ENCODE results near the gene TNFAIP3.

Gene TNFAIP3

DNA sequence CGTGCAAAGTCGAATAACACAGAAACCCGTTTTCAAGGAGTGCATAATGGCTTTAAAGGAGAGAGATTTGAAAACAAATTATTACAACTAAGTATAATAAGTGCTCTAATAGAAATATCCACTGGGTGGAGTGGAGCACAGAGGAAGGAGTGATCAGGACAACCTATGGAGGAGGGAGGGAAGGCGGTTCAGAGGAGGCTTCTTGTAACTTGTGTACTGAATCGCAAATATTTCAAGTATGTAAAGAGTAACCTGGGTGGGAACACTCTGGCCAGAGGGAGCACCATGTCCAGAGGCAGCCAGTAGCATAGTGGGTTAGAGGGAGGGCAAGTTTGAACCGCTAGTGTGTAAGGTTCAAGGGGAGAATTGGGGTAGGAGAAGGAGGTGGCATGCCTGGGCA, 21.6 kb upstream of the TNFAIP3 start:
- DNase-seq: no peak

DNA sequence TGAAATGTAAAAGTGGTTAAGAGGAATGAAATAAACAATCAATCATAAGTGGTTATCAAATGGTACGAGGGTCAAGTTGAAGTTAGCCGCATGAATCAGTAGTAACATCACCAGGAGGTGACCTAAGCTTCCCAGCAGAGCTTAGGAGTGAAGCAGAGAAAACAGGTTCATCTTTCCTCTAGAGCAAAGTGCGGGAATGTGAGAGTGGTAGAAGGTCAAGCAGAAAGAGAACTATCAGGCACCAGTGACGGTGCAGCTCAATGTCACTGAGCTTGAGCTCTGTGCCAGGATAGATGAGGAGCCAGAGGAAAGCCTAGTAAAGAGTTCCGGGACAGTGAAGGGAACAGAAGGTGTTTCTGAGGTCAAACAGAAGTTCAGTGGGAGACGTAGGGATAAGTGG, 20.8 kb upstream of the TNFAIP3 start:
- no peak for DNase-seq

DNA sequence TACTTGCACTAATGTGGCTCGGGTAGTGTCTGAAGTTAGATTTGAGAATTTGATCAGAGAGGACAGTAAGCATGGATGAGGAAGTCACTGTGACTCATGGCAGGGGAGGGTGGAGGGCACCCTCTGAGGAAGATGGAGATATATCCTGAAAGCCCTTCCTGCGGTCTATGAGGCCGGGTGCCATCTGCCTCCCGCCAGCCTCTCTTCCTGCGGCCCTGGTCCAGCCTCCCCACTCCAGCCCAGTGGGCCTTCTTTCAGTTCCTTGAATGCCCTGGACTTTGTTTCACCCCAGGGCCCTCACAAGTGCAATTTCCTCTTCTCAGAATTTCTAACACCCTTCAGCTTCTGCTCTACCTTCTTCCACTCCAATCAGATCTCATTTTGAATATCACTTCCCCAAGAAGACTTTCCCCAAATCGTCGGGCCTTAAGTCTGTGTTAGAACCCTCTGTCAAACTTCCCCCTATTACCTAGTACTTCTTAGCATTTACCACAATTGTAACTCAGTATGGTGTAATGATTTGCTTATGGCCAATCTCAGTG, 20.2 kb upstream of the TNFAIP3 start:
- peak; percentile 37 for DNase-seq

DNA sequence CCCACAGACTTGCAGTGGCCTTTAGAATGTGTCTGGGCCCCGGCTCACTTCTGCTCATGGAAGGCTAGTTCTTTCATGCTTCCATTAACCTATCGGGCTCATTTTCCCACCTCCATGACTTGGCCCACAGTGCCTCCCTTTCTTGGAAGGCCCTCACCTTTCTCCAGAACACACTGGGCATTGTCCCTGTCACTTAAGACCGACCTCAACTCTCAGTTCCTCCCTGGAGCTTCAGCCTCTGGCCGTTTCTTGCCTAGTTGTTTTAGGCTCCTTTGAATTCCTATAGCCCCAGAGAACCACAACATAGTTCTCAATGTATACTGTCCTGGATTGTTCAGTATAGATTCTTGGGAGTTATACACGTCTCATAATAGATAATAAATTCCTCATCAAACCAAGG, 19.3 kb upstream of the TNFAIP3 start:
- no peak for DNase-seq

DNA sequence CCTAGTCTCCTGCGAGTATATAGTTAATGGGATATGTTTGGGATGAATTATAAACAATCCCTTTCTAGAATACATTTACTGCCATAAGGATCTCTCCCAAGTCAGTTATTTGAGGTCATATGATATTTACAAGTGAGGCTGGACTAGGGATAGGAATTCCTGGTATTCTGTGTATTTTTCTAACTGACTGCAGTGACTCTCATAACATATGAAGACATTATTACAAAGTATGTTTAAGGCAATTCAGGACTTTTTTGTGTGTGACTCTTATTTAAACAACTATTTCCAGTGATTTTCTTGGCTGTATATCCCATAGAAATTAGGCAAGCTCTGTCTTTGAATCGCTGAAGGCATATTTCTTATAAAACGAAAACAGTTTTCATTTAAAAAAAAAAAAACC, 18.4 kb upstream of the TNFAIP3 start:
- DNase-seq: no peak

DNA sequence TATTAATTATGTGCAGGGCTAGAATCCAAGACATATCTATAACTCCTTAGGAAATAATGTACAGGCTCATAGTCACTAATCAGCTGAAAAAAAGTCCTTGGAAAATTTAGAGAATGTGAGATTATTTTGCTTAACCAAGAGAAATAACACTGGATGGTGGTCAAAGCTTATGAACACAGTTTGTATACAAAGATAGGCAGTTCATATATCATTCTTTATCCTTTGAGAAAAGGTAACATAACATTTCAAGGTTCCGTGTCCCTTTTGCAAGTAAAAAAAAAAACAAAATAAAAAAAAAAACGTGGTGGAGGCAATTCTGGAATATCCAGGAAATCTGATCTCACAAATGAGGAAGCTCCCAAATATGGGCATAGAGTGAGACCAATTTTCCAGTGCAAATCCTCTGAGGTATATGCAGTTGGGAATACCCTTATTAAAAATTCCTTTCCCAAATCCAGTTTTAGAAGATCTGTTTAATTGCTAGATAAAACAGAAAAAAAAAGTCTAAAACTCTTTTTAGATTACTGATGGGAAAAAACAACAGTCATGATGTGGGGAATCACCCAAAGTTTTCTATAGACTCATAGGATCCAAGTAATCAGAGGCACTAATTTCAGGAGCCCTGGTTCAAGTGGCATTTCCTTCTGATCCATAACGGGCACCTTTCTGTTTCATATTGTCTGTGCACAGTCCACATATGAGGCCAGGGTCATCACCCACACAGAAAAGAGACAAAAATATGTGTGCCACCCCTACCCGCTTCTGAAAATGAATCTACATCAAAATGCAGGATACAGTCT, 17.7 kb upstream of the TNFAIP3 start:
- no peak for DNase-seq

DNA sequence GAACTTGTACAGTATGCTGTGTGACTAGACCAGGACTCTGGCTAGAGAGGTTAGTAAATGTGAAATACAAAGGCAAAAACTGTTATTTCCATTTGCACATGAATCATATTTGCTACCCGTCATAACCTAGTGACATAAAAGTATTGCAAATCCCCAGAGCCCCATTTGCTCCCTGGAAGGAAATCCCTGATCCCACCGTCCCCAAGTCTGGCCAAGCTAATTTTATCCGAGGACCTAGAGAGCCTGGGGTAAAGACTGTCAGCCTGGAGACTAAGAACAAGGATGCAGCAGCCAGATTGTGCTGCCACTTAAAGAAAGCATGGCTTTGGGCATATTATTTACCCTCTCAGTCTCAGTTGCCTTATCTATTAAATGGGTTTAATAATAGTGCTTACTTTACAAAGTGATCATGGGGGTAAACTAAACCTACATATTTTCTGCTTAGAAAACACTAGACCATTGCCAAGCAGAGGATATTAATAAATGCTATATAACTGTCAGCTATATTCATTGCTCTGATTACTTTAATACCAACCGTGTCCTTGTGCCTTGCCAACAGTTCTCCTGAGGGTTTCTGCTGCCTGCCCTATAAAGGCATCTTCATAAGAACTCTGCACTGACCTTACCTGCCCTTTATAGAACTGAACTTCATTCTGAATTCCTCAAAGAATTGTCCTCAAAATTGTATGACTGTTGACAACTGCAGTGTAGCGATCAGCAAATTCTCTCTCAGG, 16.9 kb upstream of the TNFAIP3 start:
- DNase-seq: no peak

DNA sequence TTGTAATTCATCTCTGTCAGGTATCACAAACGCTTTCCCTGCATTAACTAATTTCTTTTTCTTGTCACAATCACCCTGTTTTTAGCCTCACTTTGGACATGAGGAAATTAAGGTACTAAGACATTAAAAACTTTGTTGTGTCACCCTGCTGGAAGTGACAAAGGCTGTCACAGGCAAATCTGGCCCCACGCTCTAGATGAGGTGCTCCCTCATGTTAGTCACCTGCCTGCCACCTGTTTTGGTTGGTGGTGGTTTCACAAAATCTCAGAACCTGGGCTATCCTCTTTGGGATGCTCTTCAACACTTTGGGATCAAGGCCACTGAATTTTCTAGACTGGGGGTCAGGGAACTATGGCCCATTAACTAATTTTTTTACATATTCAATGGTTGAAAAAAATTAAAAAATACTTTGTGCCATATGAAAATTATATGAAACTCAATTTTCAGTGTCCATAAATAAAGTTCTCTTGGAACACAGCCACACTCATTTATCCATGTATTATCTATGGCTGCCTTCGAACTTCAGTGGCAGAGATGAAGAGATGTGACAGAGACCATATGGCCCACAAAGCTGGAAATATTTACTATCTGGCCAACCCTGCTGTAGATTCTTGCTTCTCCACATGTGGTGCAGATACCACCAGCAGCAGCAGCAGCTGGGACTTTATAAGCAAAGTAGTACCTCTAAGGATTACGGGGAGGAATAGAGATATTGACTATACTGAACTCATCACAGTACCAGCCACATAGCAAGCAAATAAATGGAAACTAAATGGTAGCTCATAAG, 16.1 kb upstream of the TNFAIP3 start:
- no peak for DNase-seq

DNA sequence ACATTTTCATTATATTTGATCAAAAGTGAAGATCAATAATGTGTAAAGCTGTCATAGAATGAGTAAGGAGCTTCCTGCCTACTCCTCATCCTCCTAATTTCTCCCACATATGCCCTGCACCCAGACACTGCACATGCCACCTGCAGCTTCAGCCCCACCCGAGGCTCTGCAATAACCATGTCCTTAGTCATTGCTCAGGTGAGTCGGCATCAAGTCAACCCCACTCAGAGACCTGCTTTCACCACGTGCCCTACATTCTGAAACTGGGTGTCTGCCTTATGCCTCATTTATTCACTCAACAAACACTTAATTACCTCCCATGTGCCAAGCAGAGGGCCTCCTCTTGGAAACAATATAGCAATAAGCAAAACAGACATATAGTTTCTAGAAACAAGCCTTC, 15.4 kb upstream of the TNFAIP3 start:
- DNase-seq: no peak

DNA sequence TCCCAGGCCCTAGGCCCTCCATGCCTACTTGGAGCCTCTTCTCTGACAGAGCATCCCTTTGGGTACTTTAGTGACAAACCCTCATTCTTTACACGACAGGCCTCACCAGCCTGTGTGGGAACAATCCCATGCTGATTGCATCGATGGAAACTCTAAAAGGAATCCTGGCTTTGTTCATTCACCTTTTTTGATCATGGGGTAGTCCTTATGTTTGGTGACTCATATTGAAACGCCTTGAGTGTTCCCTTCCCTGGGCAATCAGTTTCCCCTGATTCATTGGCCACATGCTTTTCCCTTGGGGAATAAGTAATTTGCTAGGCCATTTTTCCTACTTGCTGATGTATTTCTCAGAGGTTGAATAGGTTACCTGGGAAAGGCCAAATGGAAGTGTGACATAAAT, 14.7 kb upstream of the TNFAIP3 start:
- no peak for DNase-seq

DNA sequence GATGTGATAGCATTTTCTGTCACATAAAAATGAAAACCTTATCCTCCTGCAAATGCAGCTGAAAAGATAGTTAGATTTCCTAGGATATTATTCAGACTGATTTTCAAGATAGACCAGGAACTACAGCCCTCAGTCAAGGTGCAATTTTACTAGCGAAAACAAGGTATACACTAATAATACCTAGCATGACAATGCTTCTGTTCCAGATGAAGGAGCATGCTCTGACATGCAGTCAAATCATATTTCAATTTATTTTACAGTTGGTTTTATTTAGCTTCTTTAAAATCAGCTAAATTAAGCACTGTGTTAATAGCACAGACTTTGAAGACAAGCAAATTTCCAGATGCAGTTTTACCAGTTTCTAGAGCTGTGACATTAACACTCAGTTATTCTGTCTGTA, 14.2 kb upstream of the TNFAIP3 start:
- DNase-seq: no peak

DNA sequence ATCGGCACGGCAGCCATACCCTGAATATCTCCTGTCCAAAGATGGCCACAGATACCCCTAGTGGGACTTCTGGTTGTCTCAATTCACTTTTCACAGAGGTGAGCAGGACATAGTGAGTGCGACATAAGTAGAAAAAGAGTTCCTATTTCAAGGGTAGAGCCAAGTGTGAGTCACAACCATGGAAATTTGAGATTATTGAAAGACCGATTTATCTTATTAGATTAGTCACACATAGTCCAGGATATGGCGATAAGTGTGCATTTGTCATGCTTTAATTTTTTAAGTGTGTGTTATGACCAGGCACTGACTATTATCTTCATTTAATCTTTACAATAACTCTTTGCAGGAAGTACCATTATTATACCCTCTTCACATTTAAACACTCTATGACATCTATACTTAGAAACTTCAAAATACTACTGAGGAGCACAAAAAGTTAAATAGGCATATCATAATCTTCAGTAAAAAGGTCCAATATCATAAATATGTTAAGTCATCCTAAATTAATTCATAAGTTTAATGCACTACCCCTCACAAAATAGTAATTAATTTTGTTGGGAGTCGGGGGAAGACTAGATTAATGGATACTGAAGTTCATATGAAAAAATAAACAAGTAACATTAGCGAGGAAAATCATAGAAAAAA, 13.4 kb upstream of the TNFAIP3 start:
- DNase-seq: no peak

DNA sequence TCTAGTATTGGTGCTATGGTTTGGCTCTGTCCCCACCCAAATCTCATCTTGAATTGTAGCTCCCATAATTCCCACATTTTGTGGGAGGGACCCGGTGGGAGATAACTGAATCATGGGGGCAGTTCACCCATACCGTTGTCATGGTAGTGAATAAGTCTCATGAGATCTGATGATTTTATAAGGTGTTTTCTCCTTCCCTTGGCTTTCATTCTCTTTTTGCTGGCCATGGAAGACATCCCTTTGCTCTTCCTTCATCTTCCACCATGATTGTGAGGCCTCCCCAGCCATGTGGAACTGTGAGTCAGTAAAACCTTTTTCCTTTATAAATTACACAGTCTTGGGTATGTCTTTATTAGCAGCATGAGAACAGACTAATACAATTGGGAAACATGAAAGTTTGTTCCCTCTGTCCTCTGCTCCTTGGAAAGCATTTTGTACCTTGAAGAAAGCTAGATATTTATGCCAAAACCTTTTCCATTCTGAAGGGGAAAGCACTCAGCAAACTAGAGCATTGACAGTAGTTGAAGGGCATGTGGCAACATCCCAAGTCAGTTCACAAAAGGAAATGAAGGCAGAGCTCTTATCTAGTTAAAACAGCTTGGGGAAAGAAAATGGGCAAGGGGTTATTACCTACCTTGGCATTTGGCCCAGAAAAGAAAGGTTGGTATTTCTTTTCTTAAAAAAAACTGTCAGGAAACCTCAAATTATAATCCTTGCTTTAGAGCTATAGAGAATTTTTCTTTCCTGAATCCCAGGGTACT, 10.7 kb upstream of the TNFAIP3 start:
- DNase-seq: no peak

DNA sequence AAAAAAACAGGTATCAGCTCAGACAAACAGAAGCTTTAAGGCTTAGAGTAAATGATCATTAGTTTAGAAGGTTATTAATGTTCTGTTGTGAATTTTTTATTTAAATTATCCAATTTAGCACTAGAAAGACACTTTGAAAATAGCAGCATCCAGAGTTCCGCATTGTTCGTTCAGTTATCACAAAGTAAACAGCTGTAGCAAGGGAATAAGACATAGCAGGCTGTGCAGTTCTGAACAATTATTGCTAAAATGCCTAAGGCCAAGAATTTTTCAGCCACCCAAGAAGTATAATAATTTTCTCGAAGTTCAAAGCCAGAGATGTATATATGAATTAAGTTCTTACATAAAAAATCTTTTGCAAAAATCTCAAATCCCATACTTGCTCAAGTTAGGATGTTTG, 8.0 kb upstream of the TNFAIP3 start:
- DNase-seq: no peak

DNA sequence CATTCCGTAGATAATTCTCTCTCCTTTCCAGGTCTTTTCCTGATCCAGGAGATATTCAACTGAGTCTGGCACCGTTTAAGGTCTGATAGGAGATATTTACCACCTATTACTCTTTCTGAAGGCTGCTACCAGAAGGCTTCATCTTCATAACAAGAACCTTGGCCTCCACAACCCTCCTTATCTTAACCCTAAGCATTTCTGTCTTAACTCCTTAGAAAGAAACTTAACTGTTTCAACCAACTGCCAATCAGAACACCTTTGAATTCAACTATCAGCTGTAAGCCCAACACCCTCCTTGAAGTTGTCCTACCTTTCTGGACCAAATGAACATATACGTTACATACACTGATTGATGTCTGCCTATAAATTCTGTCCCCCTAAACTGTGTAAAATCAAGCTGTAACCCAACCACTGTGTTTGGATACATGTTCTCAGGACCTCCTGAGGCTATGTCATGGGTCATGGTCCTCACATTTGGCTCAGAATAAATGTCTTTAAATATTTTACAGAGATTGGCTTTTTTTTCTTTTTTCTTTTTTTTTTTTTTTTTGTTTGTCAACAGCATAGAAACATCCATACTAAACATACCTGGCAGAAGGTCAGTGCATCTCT, 6.6 kb upstream of the TNFAIP3 start:
- DNase-seq: no peak

DNA sequence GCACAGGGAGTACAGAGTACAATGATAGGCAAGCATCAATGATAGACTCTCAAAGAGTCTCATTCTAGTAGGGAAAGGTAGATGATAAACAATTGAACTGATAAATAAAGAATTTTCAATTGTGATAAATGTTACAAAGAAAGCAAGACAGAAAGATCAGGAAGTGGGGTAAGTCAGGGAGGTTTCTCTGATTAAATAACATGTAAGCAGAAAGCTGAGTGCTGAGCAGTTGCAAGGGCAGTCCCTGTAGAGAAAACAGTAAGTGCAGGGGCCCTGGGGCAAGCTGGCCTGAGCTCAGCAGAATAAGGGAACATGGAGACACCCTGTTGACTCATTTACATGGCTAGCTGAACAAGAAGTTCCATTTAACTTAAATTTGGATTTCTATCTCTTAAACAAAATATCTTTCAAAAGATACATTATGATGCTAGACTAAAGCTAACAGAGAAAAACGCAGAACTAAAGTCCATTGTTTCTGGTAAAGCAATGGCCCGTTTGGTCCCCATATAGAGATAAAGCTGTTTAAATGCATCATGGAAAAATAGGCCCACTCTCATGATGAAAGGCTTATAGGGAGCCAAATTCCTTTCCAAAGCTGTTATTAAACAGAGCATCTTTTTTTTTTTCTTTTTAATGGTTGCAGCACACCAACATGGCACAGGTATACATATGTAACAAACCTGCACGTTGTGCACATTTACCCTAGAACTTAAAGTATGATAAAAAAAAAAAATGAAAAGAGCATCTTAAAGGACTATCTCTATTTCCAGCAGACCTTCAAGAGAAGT, 5.3 kb upstream of the TNFAIP3 start:
- no peak for DNase-seq

DNA sequence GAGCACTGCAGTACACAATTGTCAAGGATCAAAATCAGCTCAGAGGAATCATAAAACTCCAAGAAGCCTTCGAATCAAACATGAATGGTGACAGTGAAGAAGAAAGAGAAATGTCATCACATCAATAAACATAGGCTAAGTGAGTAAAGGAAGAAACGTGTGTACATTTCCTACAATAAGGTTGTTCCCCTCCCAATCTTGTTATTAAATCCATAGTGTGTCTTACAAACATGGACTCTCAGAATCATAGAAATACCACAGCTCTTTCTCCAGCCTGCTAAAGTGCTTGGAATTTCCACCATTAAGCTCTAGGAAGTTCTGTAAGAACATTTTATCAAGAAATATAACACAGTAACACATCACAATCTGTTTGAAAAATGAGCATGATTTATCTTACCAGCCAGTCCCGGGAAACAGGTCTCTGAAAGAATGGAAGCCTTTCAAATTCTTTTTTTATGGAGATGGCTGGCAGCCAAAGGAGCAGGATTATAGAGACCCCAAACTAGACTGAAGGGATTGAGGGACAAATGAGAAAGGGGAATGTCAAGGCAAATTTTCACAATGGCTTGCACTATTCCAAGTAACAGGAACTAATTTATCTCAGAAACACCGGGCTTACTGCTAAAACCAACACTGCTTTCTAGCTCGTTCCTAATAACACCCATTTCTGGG, 4.5 kb upstream of the TNFAIP3 start:
- no peak for DNase-seq

DNA sequence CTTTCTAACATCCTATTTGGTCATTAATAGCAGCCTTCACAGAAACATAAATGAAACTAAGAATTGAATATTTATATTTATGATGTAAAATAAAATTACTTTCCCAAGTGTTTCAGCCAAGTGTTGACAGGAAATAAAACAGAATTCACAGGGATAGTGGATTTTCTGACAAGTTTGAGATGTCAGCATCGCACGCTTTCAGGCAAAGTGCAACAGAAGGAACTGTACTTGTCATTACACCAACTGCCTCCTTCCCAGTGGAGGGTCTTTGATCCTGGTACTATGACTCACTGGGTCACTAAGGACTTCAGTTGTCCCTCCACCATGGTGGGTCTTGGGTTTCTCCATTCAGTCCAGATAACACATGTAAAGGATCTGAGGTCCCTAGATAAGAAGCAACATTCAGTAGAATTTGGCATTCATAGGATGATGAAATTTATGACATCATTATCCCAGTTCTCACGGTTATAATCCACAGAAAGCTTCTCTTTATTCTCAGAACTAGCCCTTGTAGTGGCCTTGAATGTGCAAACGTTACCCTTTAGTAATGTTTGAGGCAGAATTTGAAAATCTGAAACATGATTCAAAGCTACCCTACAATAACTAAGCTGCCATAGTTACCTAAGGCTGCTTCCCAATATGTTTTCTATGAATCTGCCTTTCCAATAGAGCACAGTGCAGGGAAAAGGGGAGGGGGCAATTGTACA, 3.8 kb upstream of the TNFAIP3 start:
- no peak for DNase-seq

DNA sequence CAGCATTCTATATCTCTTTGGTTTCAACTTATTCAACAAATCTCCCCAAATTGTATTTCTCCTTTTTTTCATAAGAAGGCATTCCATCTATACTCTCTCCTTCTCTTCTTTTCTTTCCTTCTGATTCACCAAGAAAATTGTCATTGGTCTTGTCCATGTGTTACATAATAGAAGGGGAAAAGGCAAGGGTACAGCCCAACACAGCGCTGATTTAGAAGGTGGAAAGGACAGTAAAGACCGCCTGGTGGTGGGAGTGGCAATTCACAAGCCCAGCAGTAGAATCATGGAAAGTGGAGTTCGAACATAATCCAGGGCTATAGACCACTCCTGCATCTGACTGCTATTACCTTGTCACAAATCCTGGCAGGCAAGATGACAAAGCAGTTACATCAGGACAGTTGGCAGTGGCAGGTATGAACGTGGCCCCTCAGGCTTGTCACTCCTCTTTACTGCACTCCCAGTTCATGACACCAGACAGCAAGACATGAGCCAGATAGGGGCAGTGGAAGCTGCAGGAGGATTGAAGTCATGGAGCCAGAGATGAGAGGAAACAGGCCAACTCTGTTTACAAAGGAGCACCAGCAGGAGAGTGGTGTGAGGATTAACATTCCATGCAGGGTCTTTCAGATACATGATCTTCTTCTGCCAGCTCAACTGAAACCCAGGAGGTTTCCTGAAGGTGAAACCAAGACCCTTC, 2.1 kb upstream of the TNFAIP3 start:
- DNase-seq: no peak

Data from CD4-positive, alpha-beta T cell treated with Interleukin-21 for 1 hour (primary cell).